GM18858 (cell line): Measurements from ENCODE around the gene DGUOK.

ENCODE experiments used
- ATAC-seq: cut with Tn5 transposase; IDR thresholded peaks from one replicate; pipeline ENCODE4 v1.9.1; 2021; ENCODE audit not compliant: unreplicated experiment

DGUOK gene

GRCh38 chr2:73993778-73994177 is 67.1 kb downstream of the DGUOK start:
- ATAC-seq, result no peak

- ATAC-seq, result no peak
These were observed 67.6 kb downstream of the DGUOK start for GRCh38 chr2:73994178-73994831.

- no peak for ATAC-seq
These were observed 69.1 kb downstream of the DGUOK start for GRCh38 chr2:73995810-73996209.

GRCh38 chr2:73997813-73998212 is 71.1 kb downstream of the DGUOK start:
- no peak for ATAC-seq

GRCh38 chr2:73998451-73998850 is 71.8 kb downstream of the DGUOK start:
- ATAC-seq, result no peak

- ATAC-seq, result no peak
These were observed 72.3 kb downstream of the DGUOK start for GRCh38 chr2:73998933-73999332.

- no peak for ATAC-seq
These were observed 73.4 kb downstream of the DGUOK start for GRCh38 chr2:73999881-74000597.

- no peak for ATAC-seq
These were observed 74.0 kb downstream of the DGUOK start for GRCh38 chr2:74000666-74001065.

GRCh38 chr2:74001121-74001520 is 74.4 kb downstream of the DGUOK start:
- ATAC-seq, result no peak

GRCh38 chr2:74001781-74002504 is 75.3 kb downstream of the DGUOK start:
- ATAC-seq, result peak; percentile 29

GRCh38 chr2:74002505-74003421 is 76.1 kb downstream of the DGUOK start:
- ATAC-seq, result peak; percentile 72

- ATAC-seq, result no peak
These were observed 77.0 kb downstream of the DGUOK start for GRCh38 chr2:74003494-74004211.

- ATAC-seq, result no peak
These were observed 77.8 kb downstream of the DGUOK start for GRCh38 chr2:74004212-74005182.

- no peak for ATAC-seq
These were observed 79.1 kb downstream of the DGUOK start for GRCh38 chr2:74005786-74006185.

GRCh38 chr2:74006459-74006858 is 79.8 kb downstream of the DGUOK start:
- ATAC-seq, result no peak

- no peak for ATAC-seq
These were observed 80.4 kb downstream of the DGUOK start for GRCh38 chr2:74007121-74007520.

GRCh38 chr2:74007711-74008110 is 81.0 kb downstream of the DGUOK start:
- no peak for ATAC-seq
